Adrenal gland (tissue), 5 donors: ENCODE results near the gene CFAP141.

Experiments used
- POLR2A ChIP-seq, 2 donors: fragments of 450-650 bp; IDR thresholded peaks; one replicate each; pipeline ENCODE4 v1.6.1; 2017; ENCODE audit warnings: antibody characterized with exemption in 2 of 2, mild to moderate bottlenecking in 2 of 2, moderate library complexity in 1 of 2
- TF ChIP-seq, protein P1 (sequence below), 6 experiments: fragments of 450-650 bp in 4 of 6; fragments of 200-600 bp in 2 of 6; sonication (generic) in 1 of 6; IDR thresholded peaks; 1 replicate in 5 of 6; 2 replicates in 1 of 6; pipeline versions ENCODE4 v1.5.1 to v1.8.0; 2016 to 2021; ENCODE audit warnings: antibody characterized with exemption in 6 of 6, mild to moderate bottlenecking in 2 of 6, moderate library complexity in 1 of 6
- donor health status: DM: no; HTN: no; CAD: no.

DNA sequence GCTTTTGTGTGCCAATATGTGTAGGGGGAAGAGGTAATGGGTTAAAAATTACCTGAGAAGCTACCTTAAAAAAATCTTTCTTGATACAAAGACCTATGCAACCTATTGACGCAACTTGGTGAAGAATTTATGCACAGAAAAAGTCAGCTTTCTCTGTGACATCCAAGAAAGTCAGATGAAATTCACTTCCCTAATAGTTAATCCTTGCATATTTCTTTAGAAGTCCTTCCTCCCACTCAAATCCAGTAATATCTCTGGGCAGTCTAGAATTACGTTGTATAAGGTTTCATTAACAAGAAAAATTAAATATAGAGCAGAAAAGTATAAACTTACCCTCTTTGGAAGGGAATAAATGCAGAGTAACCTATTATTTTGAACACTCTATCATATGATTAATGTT is 17.5 kb upstream of the CFAP141 start:
- TF ChIP-seq, protein P1, sequence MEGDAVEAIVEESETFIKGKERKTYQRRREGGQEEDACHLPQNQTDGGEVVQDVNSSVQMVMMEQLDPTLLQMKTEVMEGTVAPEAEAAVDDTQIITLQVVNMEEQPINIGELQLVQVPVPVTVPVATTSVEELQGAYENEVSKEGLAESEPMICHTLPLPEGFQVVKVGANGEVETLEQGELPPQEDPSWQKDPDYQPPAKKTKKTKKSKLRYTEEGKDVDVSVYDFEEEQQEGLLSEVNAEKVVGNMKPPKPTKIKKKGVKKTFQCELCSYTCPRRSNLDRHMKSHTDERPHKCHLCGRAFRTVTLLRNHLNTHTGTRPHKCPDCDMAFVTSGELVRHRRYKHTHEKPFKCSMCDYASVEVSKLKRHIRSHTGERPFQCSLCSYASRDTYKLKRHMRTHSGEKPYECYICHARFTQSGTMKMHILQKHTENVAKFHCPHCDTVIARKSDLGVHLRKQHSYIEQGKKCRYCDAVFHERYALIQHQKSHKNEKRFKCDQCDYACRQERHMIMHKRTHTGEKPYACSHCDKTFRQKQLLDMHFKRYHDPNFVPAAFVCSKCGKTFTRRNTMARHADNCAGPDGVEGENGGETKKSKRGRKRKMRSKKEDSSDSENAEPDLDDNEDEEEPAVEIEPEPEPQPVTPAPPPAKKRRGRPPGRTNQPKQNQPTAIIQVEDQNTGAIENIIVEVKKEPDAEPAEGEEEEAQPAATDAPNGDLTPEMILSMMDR (IDR thresholded peaks at IDR 0.05): no peak
- TF ChIP-seq POLR2A (IDR thresholded peaks at IDR 0.05): no peak
